Erythroblast (primary cell): Measurements from ENCODE around the gene GEMIN7.
A peak's percentile ranks its signal among the peaks of the same experiment; 100 is the strongest.

Source experiments
- DNase-seq, 2 experiments: peaks; one replicate each; lab custom pipeline; 2025; lab: John Stamatoyannopoulos, UW
- GATA1 ChIP-seq: IDR thresholded peaks from 2 replicates; pipeline ENCODE4 v1.6.1; 2011; ENCODE audit warnings: low read depth, mild to moderate bottlenecking, control low read depth, low read length, moderate library complexity
- POLR2A ChIP-seq: IDR thresholded peaks from 2 replicates; pipeline ENCODE4 v1.6.1; 2011; ENCODE audit warnings: mild to moderate bottlenecking, low read length

GEMIN7 gene

GRCh38 chr19:45079063-45079910 lies at the start of gene GEMIN7:
GEMIN7 (plus strand) TSS chr19:45079260; CDS start chr19:45090115, 10,855 bp downstream.
- DNase-seq, result peak; percentile 90 to 91
- TF ChIP-seq GATA1 (no peak), POLR2A (peak; percentile 70)

GRCh38 chr19:45030825-45031224 lies 48.2 kb upstream of the GEMIN7 start:
- TF ChIP-seq POLR2A (no peak), GATA1 (no peak)
- no peak for DNase-seq

GRCh38 chr19:45032421-45032820 lies 46.6 kb upstream of the GEMIN7 start:
- no peak for DNase-seq
- TF ChIP-seq POLR2A (no peak), GATA1 (no peak)

GRCh38 chr19:45035755-45036154 lies 43.3 kb upstream of the GEMIN7 start:
- DNase-seq, result no peak
- TF ChIP-seq POLR2A, result no peak
- TF ChIP-seq GATA1, result no peak

GRCh38 chr19:45037393-45038169 lies 41.5 kb upstream of the GEMIN7 start:
- DNase-seq, result no peak
- TF ChIP-seq POLR2A (no peak), GATA1 (no peak)

- peak; percentile 92 to 95 for DNase-seq
- TF ChIP-seq GATA1 (no peak), POLR2A (peak; percentile 93)
Observed at GRCh38 chr19:45038931-45039893, 39.8 kb upstream of the GEMIN7 start, which contains the start of gene CLASRP. CLASRP (plus strand) TSS chr19:45039045; CDS start chr19:45040213, 1,168 bp downstream.

- TF ChIP-seq POLR2A (no peak), GATA1 (no peak)
- DNase-seq, result no peak
Observed at GRCh38 chr19:45040059-45040771, 38.8 kb upstream of the GEMIN7 start.

GRCh38 chr19:45041125-45041524 lies 37.9 kb upstream of the GEMIN7 start:
- DNase-seq, result no peak
- TF ChIP-seq POLR2A (no peak), GATA1 (no peak)

GRCh38 chr19:45045671-45046353 lies 33.2 kb upstream of the GEMIN7 start:
- no peak for TF ChIP-seq POLR2A
- no peak for DNase-seq

GRCh38 chr19:45046355-45046754 lies 32.7 kb upstream of the GEMIN7 start:
- DNase-seq, result no peak
- TF ChIP-seq POLR2A, result no peak
- no peak for TF ChIP-seq GATA1

- DNase-seq, result no peak
- TF ChIP-seq GATA1, result no peak
Observed at GRCh38 chr19:45047188-45047797, 31.8 kb upstream of the GEMIN7 start.
